HCT116 (cell line): ENCODE data around the gene PLEKHA6. TPM values are rescaled to one million over a fixed set of nuclear protein-coding genes. Genes with fewer than 3 reads are reported as not detected.

ENCODE experiments used
- ATAC-seq: fragments of 200-7000 bp; cut with Tn5 transposase; 2 replicates; pipeline ENCODE4 v1.9.1; 2020; ENCODE audit warnings: mild to moderate bottlenecking, moderate library complexity
- BruUV-seq: library from RNA; stranded (reverse); fragments of 400-500 nt; replicated peaks from 2 replicates; lab custom pipeline; 2021; lab: Mats Ljungman, UMichigan
- CTCF ChIA-PET: fragments of 300-600 bp; sonication (Branson Sonifier 250); formaldehyde crosslinking; loops from one replicate; lab custom pipeline; 2021; ENCODE audit warnings: antibody characterized with exemption; lab: Charles Lee
- POLR2A ChIA-PET: fragments of 300-600, 350-600 bp; sonication (Branson Sonifier 250); formaldehyde crosslinking; loops from one replicate; lab custom pipeline; 2021; ENCODE audit warnings: antibody characterized with exemption; lab: Charles Lee
- RAD21 ChIA-PET, 2 experiments: fragments of 300-600 bp; sonication (Branson Sonifier 250); formaldehyde crosslinking; loops; one replicate each; lab custom pipeline; 2023; ENCODE audit warnings: low total read pairs in 2 of 2; ENCODE audit not compliant: uncharacterized antibody in 2 of 2, unreplicated experiment in 2 of 2, low non-redundant PET in 1 of 2; lab: Charles Lee
- DNase-seq: peaks from one replicate; pipeline ENCODE4 v3.0.0-alpha.2; 2010; ENCODE audit warnings: low read depth, low spot score
- H2AFZ ChIP-seq: fragments of 200-600 bp; shearing (Covaris generic), sonication (generic); 2 replicates; pipeline ENCODE4 v1.6.1; 2017; ENCODE audit warnings: low read depth, mixed run types, mixed read lengths, antibody characterized with exemption, low read length; ENCODE audit not compliant: poor library complexity, severe bottlenecking
- H3K27ac ChIP-seq: 2 replicates; pipeline ENCODE4 v1.5.1; 2012; ENCODE audit warnings: low read depth, low read length
- H3K27me3 ChIP-seq: fragments of 200-600 bp; sonication (generic); 2 replicates; pipeline ENCODE4 v1.6.1; 2016; ENCODE audit warnings: mixed run types, low read length, mixed read lengths; ENCODE audit not compliant: insufficient read depth
- H3K36me3 ChIP-seq, 2 experiments: fragments of 200-500 bp in 1 of 2; fragments of 200-600 bp in 1 of 2; sonication (Bioruptor generic) in 1 of 2; sonication (generic) in 1 of 2; 2 replicates each; pipeline versions ENCODE4 v1.5.1 to v1.6.1; 2014 to 2016; ENCODE audit warnings: low read length in 2 of 2, inconsistent platforms in 1 of 2, mixed read lengths in 1 of 2, mixed run types in 1 of 2; ENCODE audit not compliant: insufficient read depth in 2 of 2, control insufficient read depth in 1 of 2
- H3K4me1 ChIP-seq, 2 experiments: fragments of 200-600 bp in 1 of 2; sonication (generic) in 1 of 2; 2 replicates each; pipeline versions ENCODE4 v1.5.1 to v1.6.1; 2012 to 2017; ENCODE audit warnings: low read length in 2 of 2, inconsistent platforms in 1 of 2, mild to moderate bottlenecking in 1 of 2, mixed read lengths in 1 of 2, mixed run types in 1 of 2, moderate library complexity in 1 of 2; ENCODE audit not compliant: insufficient read depth in 2 of 2, control insufficient read depth in 1 of 2
- H3K4me2 ChIP-seq: fragments of 200-600 bp; sonication (generic); 2 replicates; pipeline ENCODE4 v1.6.1; 2017; ENCODE audit warnings: mixed run types, low read length, mixed read lengths
- H3K4me3 ChIP-seq, 2 experiments: fragments of 200-600 bp in 1 of 2; sonication (generic) in 1 of 2; replicated peaks in 1 of 2; 2 replicates each; pipeline ENCODE4 v1.5.1; 2011 to 2016; ENCODE audit warnings: low read length in 2 of 2, control low read depth in 1 of 2, low read depth in 1 of 2, mild to moderate bottlenecking in 1 of 2, mixed read lengths in 1 of 2, mixed run types in 1 of 2
- H3K79me2 ChIP-seq: fragments of 200-600 bp; sonication (generic); 2 replicates; pipeline ENCODE4 v1.6.1; 2017; ENCODE audit warnings: mild to moderate bottlenecking, mixed run types, low read length, moderate library complexity, mixed read lengths; ENCODE audit not compliant: insufficient read depth
- H3K9ac ChIP-seq: fragments of 200-600 bp; sonication (generic); 2 replicates; pipeline ENCODE4 v1.6.1; 2016; ENCODE audit warnings: low read length, mixed read lengths
- H3K9me2 ChIP-seq: fragments of 200-600 bp; sonication (generic), shearing (Covaris generic); 2 replicates; pipeline ENCODE4 v1.6.1; 2017; ENCODE audit warnings: mixed run types, mild to moderate bottlenecking, moderate library complexity; ENCODE audit not compliant: insufficient read depth
- H3K9me3 ChIP-seq, 2 experiments: fragments of 200-500 bp in 1 of 2; fragments of 200-600 bp in 1 of 2; sonication (Bioruptor generic) in 1 of 2; sonication (generic) in 1 of 2; 2 replicates each; pipeline ENCODE4 v1.6.1; 2014 to 2017; ENCODE audit warnings: low read length in 2 of 2, mixed read lengths in 2 of 2, inconsistent platforms in 1 of 2, low read depth in 1 of 2, mild to moderate bottlenecking in 1 of 2, mixed run types in 1 of 2, moderate library complexity in 1 of 2; ENCODE audit not compliant: control insufficient read depth in 1 of 2, insufficient read depth in 1 of 2
- H4K20me1 ChIP-seq: fragments of 200-600 bp; sonication (generic), shearing (Covaris generic); 2 replicates; pipeline ENCODE4 v1.6.1; 2017; ENCODE audit warnings: mixed run types, mild to moderate bottlenecking, moderate library complexity; ENCODE audit not compliant: insufficient read depth
- ATF3 ChIP-seq: IDR thresholded peaks from 2 replicates; pipeline ENCODE4 v1.6.1; 2012
- CBX3 ChIP-seq: IDR thresholded peaks from 2 replicates; pipeline ENCODE4 v1.6.1; 2012; ENCODE audit warnings: low read depth
- CEBPB ChIP-seq: IDR thresholded peaks from 2 replicates; pipeline ENCODE4 v1.6.1; 2012; ENCODE audit warnings: low read depth
- CTCF ChIP-seq, 3 experiments: fragments of 200-600 bp in 1 of 3; sonication (generic) in 1 of 3; IDR thresholded peaks in 2 of 3; conservative IDR thresholded peaks in 1 of 3; 2 replicates each; pipeline ENCODE4 v1.5.1; 2012 to 2017; ENCODE audit warnings: low read depth in 2 of 3, low read length in 2 of 3, antibody characterized with exemption in 1 of 3, borderline replicate concordance in 1 of 3, control low read depth in 1 of 3, mild to moderate bottlenecking in 1 of 3, mixed read lengths in 1 of 3, mixed run types in 1 of 3, moderate library complexity in 1 of 3; ENCODE audit not compliant: insufficient read depth in 1 of 3
- EGR1 ChIP-seq: IDR thresholded peaks from 2 replicates; pipeline ENCODE4 v1.6.1; 2012; ENCODE audit warnings: low read depth
- ELF1 ChIP-seq: IDR thresholded peaks from 2 replicates; pipeline ENCODE4 v1.6.1; 2012; ENCODE audit warnings: low read depth, borderline replicate concordance
- EZH2 ChIP-seq: fragments of 200-600 bp; sonication (generic); IDR thresholded peaks from 2 replicates; pipeline ENCODE4 v1.6.1; 2017; ENCODE audit warnings: antibody characterized with exemption, mixed run types
- EZH2phosphoT487 ChIP-seq: fragments of 200-600 bp; IDR thresholded peaks from 2 replicates; pipeline ENCODE4 v1.6.1; 2018; ENCODE audit warnings: antibody characterized with exemption, borderline replicate concordance
- FOSL1 ChIP-seq: IDR thresholded peaks from 2 replicates; pipeline ENCODE4 v1.6.1; 2012; ENCODE audit warnings: low read depth
- JUND ChIP-seq: IDR thresholded peaks from 2 replicates; pipeline ENCODE4 v1.6.1; 2012
- MAX ChIP-seq: IDR thresholded peaks from 2 replicates; pipeline ENCODE4 v1.6.1; 2012
- POLR2A ChIP-seq: IDR thresholded peaks from 2 replicates; pipeline ENCODE4 v1.7.0; 2011; ENCODE audit warnings: borderline replicate concordance; ENCODE audit not compliant: insufficient read depth, insufficient read length; ENCODE audit errors: extremely low read depth
- POLR2AphosphoS5 ChIP-seq: IDR thresholded peaks from 2 replicates; pipeline ENCODE4 v1.6.1; 2011; ENCODE audit warnings: mild to moderate bottlenecking, low read depth, low read length, moderate library complexity
- RAD21 ChIP-seq: IDR thresholded peaks from 2 replicates; pipeline ENCODE4 v1.6.1; 2012; ENCODE audit warnings: low read depth, mild to moderate bottlenecking
- REST ChIP-seq: IDR thresholded peaks from 2 replicates; pipeline ENCODE4 v1.6.1; 2012; ENCODE audit warnings: low read depth
- TCF7L2 ChIP-seq: IDR thresholded peaks from 2 replicates; pipeline ENCODE4 v1.7.0; 2011; ENCODE audit warnings: borderline replicate concordance, inconsistent platforms; ENCODE audit not compliant: insufficient read depth, insufficient read length; ENCODE audit errors: extremely low read depth
- YY1 ChIP-seq: IDR thresholded peaks from 2 replicates; pipeline ENCODE4 v1.6.1; 2011; ENCODE audit warnings: low read length, low read depth, moderate library complexity, mild to moderate bottlenecking; ENCODE audit not compliant: insufficient replicate concordance; ENCODE audit errors: extremely low read depth
- ZFX ChIP-seq: fragments of 450-650 bp; IDR thresholded peaks from 2 replicates; pipeline ENCODE4 v1.6.1; 2017
- intact Hi-C: fragments of 100-400 bp; cut with micrococcal nuclease; formaldehyde crosslinking; loops from 2 replicates; pipeline ENCODE4 v1.10.0; 2022
- total RNA-seq: library from RNA; stranded (reverse); gene quantifications from one replicate; pipeline ENCODE4 v1.2.1, GENCODE V29; 2021; ENCODE audit not compliant: unreplicated experiment
- TF ChIP-seq, protein P1 (sequence below): IDR thresholded peaks from 2 replicates; pipeline ENCODE4 v1.6.1; 2011; ENCODE audit warnings: mild to moderate bottlenecking, low read length, moderate library complexity; ENCODE audit not compliant: insufficient replicate concordance; ENCODE audit errors: extremely low read depth

PLEKHA6 gene
- total RNA-seq, 1 experiment from 2014 or later: 13.1 TPM

DNA sequence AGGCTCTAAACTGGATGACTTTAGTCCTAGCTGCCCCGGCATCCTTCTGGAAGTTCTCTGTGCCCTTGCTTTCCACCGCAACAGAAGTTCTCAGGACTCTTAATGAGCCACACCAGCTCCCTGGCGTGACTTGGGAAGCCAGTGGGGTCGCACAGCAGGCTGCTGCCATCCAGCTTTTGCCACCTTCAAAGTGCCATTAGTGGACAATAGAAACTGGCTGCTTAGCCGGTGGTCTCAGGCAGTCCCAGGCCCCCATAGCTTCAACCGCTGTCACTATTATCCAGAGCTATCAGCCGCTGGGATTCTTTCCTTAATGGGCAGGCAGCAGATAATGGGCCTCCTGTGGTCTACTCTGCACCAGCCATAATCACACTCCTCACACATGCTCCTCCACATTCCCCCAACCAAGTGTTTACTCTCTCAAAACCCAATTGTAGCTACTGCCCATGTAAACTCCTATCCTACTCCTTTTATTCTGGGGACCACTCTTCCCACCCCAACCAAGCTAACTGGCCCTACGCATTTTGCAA, 37.3 kb downstream of the PLEKHA6 start:
- Histone ChIP-seq H3K27ac (no peak overlapping the region), H3K9me2 (no peaks in the 10 kb centered on the region), H3K9me3 (no peaks in the 10 kb centered on the region), H3K4me1 (peaks cover 19 to 43% of the 10 kb centered on the region in 2 experiments), H3K27me3 (no peaks in the 10 kb centered on the region), H3K4me3 (no peak overlapping the region), H3K36me3 (no peaks in the 10 kb centered on the region), H3K4me2 (no peak overlapping the region), H4K20me1 (no peaks in the 10 kb centered on the region), H3K9ac (no peak overlapping the region), H3K79me2 (no peaks in the 10 kb centered on the region), H2AFZ (no peak overlapping the region)
- ChIA-PET CTCF (interaction anchor here (1.0 kb wide), 1 partner anchor 115 kb away, joined by 3 read pairs; no protein-coding TSS in a partner anchor), RAD21 (no interaction called here), POLR2A (no interaction called here)
- intact Hi-C loops: no loop called here
- no peak for ATAC-seq
- no peak for DNase-seq
- BruUV-seq: no TSS peak
- TF ChIP-seq TCF7L2 (no peak), POLR2A (no peak), JUND (no peak), RAD21 (no peak), POLR2AphosphoS5 (no peak), CEBPB (no peak), EZH2phosphoT487 (no peak), CBX3 (no peak), EZH2 (no peak), ATF3 (no peak), REST (no peak), EGR1 (no peak), ZFX (no peak), YY1 (no peak), MAX (no peak), ELF1 (no peak), CTCF (IDR thresholded peaks at IDR 0.05 in 2 of 3, conservative IDR thresholded peaks at IDR 0.05 in 1 of 3; ENCODE audit: borderline replicate concordance in 1 of 3, insufficient read depth in 1 of 3, low read depth in 2 of 3, low read length in 2 of 3) (no peak), FOSL1 (no peak)
- TF ChIP-seq, protein P1, sequence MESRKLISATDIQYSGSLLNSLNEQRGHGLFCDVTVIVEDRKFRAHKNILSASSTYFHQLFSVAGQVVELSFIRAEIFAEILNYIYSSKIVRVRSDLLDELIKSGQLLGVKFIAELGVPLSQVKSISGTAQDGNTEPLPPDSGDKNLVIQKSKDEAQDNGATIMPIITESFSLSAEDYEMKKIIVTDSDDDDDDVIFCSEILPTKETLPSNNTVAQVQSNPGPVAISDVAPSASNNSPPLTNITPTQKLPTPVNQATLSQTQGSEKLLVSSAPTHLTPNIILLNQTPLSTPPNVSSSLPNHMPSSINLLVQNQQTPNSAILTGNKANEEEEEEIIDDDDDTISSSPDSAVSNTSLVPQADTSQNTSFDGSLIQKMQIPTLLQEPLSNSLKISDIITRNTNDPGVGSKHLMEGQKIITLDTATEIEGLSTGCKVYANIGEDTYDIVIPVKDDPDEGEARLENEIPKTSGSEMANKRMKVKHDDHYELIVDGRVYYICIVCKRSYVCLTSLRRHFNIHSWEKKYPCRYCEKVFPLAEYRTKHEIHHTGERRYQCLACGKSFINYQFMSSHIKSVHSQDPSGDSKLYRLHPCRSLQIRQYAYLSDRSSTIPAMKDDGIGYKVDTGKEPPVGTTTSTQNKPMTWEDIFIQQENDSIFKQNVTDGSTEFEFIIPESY: no peak
